Lung (tissue), 16 donors: ENCODE results near the gene PRAMEF1. TPM values are rescaled to one million over a fixed set of nuclear protein-coding genes. Genes with fewer than 3 reads are reported as not detected.
A peak's percentile ranks its signal among the peaks of the same experiment; 100 is the strongest.
"Not testable (repeated sequence)": the region's sequence is repeated elsewhere in the genome, so short reads cannot be mapped to it uniquely, and the experiment has no call there.

Experiments
- ATAC-seq: fragments of 200-7000 bp; cut with Tn5 transposase; one replicate; pipeline ENCODE4 v1.9.1; 2020; ENCODE audit warnings: moderate number of reproducible peaks; ENCODE audit not compliant: insufficient read depth, low FRiP score
- DNase-seq, 3 donors: peaks; one replicate each; pipeline ENCODE4 v3.0.0-alpha.2; 2013 to 2017
- H3K27ac ChIP-seq, 2 donors: one replicate each; pipeline ENCODE4 v1.5.1; 2013; ENCODE audit warnings: mild to moderate bottlenecking in 2 of 2, moderate library complexity in 2 of 2, control low read depth in 1 of 2, inconsistent platforms in 1 of 2, low read depth in 1 of 2, low read length in 1 of 2
- H3K27me3 ChIP-seq, 3 donors: one replicate each; pipeline ENCODE4 v1.5.1; 2013; ENCODE audit warnings: low read length in 2 of 3; ENCODE audit not compliant: control insufficient read depth in 3 of 3, insufficient read depth in 3 of 3
- H3K36me3 ChIP-seq, 4 donors: one replicate each; pipeline ENCODE4 v1.5.1; 2013; ENCODE audit warnings: low read length in 4 of 4, mild to moderate bottlenecking in 1 of 4, moderate library complexity in 1 of 4; ENCODE audit not compliant: control insufficient read depth in 4 of 4, insufficient read depth in 4 of 4
- H3K4me1 ChIP-seq, 5 donors: one replicate each; pipeline ENCODE4 v1.5.1; 2013; ENCODE audit warnings: low read length in 5 of 5, mild to moderate bottlenecking in 2 of 5, moderate library complexity in 1 of 5; ENCODE audit not compliant: control insufficient read depth in 5 of 5, insufficient read depth in 5 of 5
- H3K4me3 ChIP-seq: one replicate; pipeline ENCODE4 v1.5.1; 2013; ENCODE audit warnings: mild to moderate bottlenecking, control low read depth, moderate library complexity
- H3K9ac ChIP-seq, 2 donors: one replicate each; pipeline ENCODE4 v1.5.1; 2013; ENCODE audit warnings: low read length in 2 of 2, control low read depth in 1 of 2; ENCODE audit not compliant: insufficient read depth in 1 of 2
- H3K9me3 ChIP-seq, 4 donors: one replicate each; pipeline ENCODE4 v1.5.1; 2013; ENCODE audit warnings: low read length in 3 of 4, mild to moderate bottlenecking in 1 of 4, moderate library complexity in 1 of 4; ENCODE audit not compliant: control insufficient read depth in 4 of 4, insufficient read depth in 3 of 4
- WGBS, 2 donors: extraction: QIAGEN DNeasy Blood & Tissue Kit; methylation state at CpG; one replicate each; pipeline ENCODE4 v1.1.7; 2013; 5-methylcytosine and 5-hydroxymethylcytosine counted together
- long read RNA-seq, 5 donors: transcript quantifications; one replicate each; lab custom pipeline, GENCODE V29; 2026
- polyA plus RNA-seq, 2 donors: library from polyadenylated mRNA; stranded (reverse); fragments of 200-250 nt; gene quantifications; one replicate each; pipeline ENCODE4 v1.2.1, GENCODE V29; 2013
- total RNA-seq, 2 donors: library from RNA; depleted of rRNA in 1 of 2; stranded (reverse); fragments of >200 nt in 1 of 2; gene quantifications; one replicate each; pipeline ENCODE4 v1.2.1, GENCODE V29; 2014 to 2021
- TF ChIP-seq, protein P1 (sequence below): IDR thresholded peaks from 2 replicates; pipeline ENCODE4 v1.5.1; 2012; ENCODE audit warnings: mild to moderate bottlenecking; ENCODE audit errors: control extremely low read depth, extremely low read depth
- donor health status: control.
- donor health status: control.
- donor health status: Bipolar disorder and iron deficiency.
- donor health status: healthy.
- donor health status: DM: yes; HTN: yes; CAD: no.

Gene PRAMEF1, protein sequence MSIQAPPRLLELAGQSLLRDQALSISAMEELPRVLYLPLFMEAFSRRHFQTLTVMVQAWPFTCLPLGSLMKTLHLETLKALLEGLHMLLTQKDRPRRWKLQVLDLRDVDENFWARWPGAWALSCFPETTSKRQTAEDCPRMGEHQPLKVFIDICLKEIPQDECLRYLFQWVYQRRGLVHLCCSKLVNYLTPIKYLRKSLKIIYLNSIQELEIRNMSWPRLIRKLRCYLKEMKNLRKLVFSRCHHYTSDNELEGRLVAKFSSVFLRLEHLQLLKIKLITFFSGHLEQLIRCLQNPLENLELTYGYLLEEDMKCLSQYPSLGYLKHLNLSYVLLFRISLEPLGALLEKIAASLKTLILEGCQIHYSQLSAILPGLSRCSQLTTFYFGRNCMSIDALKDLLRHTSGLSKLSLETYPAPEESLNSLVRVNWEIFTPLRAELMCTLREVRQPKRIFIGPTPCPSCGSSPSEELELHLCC
- total RNA-seq (not detected), polyA plus RNA-seq (not detected)
- long read RNA-seq, donor 1, result 0 reads
- long read RNA-seq, donor 2, result 0 reads
- long read RNA-seq, donor 3, result 0 reads
- long read RNA-seq, donor 4, result 0 reads
- long read RNA-seq, donor 5, result 0 reads

DNA sequence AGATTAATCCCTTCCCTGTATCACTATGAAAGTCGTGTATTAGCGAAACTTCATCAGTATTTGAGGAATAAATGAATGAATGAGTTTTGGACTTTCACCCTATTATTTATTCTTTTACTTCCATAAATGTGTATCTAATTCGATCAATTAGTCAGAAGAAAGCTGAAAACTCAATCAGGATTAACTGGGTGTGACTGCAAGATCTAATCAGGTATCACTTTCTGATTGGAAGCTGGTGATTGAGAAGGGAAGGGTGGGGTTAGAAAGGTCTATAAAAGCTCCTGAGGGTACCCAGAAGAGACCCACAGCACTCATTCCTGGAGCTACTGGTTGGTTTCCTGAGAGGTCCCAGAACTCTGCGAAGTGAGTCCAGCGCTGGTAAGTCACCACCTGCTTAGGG lies at the start of gene PRAMEF1:
Gene PRAMEF1 (plus strand): TSS at position 301 of the 400 bp plus-strand sequence. CDS start 1,831 bp downstream, outside the sequence.
- not testable (repeated sequence) for H3K9me3 ChIP-seq, H3K4me1 ChIP-seq

DNA sequence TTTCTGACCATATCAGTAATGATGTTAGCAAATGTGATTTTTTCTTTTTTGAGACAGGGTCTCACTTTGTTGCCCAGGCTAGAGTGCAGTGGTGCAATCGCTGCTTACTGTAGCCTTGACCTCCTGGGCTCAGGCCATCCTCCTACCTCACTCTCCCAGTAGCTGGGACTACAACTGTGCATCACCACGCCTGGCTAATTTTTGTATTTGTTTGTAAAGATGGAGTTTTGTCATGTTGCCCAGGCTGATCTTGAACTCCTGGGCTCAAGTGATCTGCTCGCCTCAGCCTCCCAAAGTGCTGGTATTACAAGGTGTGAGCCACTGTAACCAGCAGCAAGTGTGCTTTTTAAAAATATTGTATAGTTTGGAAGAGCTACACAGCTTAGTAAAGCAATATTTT lies 49.3 kb upstream of the PRAMEF1 start:
- H3K27me3 ChIP-seq, result no peaks in the 10 kb centered on the region
- DNase-seq (no peak), ATAC-seq (no peak)
- WGBS, 2 donors, result 83 to 93% methylated on average over 3 of the region's 3 CpGs
- no peak overlapping the region for H3K27ac ChIP-seq
- TF ChIP-seq, protein P1, sequence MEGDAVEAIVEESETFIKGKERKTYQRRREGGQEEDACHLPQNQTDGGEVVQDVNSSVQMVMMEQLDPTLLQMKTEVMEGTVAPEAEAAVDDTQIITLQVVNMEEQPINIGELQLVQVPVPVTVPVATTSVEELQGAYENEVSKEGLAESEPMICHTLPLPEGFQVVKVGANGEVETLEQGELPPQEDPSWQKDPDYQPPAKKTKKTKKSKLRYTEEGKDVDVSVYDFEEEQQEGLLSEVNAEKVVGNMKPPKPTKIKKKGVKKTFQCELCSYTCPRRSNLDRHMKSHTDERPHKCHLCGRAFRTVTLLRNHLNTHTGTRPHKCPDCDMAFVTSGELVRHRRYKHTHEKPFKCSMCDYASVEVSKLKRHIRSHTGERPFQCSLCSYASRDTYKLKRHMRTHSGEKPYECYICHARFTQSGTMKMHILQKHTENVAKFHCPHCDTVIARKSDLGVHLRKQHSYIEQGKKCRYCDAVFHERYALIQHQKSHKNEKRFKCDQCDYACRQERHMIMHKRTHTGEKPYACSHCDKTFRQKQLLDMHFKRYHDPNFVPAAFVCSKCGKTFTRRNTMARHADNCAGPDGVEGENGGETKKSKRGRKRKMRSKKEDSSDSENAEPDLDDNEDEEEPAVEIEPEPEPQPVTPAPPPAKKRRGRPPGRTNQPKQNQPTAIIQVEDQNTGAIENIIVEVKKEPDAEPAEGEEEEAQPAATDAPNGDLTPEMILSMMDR, result no peak
- H3K4me1 ChIP-seq, result no peaks in the 10 kb centered on the region
- H3K36me3 ChIP-seq, result no peaks in the 10 kb centered on the region
- no peak overlapping the region for H3K4me3 ChIP-seq
- H3K9ac ChIP-seq, result no peak overlapping the region
- no peaks in the 10 kb centered on the region for H3K9me3 ChIP-seq

More for the DNA sequence above, at the start of gene PRAMEF1:
- H3K9ac ChIP-seq, H3K27ac ChIP-seq, H3K27me3 ChIP-seq, DNase-seq, H3K36me3 ChIP-seq, ATAC-seq, H3K4me3 ChIP-seq: not testable (repeated sequence)
- 82 to 86% methylated on average over 4 to 5 of the region's 5 CpGs for WGBS, 2 donors

DNA sequence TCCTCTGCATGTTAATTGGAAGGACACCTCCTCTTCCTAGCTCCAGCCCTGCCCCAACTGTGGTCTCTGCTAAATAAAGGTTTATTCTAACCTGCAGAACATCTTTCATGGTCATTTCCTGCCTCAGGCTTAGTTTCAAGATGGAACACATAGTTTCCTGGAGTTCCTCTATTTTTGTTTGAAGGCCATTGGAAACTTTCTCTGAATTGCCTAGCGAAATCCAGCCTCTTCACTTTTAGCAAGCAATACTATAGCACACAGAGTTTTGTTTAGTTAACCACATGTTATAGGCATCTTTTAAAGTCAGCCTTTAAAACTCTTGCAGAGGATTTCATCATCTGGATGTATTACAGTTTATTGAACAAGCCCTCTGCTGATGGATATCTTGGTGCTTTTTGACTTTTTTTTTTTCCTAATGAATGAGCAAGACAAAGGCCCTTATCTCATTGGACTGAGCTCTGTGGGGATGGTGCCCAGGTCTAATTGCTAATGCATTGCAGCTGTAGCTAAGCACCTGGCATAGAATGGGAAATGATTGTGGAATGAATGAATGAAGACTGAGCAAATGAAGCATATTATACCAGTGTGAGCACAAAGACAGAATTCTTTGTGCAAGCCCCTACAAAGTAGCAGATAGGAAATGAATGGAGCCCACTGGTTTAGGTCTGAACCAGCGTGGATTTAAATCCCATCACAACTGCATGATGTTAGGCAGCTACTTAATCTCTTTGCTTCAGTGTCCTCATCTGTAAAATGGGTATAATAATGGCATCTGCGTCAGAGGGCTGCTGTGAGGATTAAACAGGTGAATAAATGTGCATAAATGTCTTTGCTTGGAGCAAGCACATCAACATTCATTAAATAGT lies 45.8 kb upstream of the PRAMEF1 start:
- no peak overlapping the region for H3K27ac ChIP-seq
- WGBS, 2 donors, result 74 to 79% methylated on average over 3 of the region's 3 CpGs
- H3K9ac ChIP-seq, result no peak overlapping the region
- H3K27me3 ChIP-seq, result no peaks in the 10 kb centered on the region
- no peaks in the 10 kb centered on the region for H3K36me3 ChIP-seq
- H3K4me1 ChIP-seq, result no peaks in the 10 kb centered on the region
- DNase-seq, result no peak
- TF ChIP-seq, protein P1, result no peak
- ATAC-seq, result no peak
- H3K9me3 ChIP-seq, result peaks cover 0 to 10% (median 5%) of the 10 kb centered on the region in 4 donors
- H3K4me3 ChIP-seq, result no peak overlapping the region

DNA sequence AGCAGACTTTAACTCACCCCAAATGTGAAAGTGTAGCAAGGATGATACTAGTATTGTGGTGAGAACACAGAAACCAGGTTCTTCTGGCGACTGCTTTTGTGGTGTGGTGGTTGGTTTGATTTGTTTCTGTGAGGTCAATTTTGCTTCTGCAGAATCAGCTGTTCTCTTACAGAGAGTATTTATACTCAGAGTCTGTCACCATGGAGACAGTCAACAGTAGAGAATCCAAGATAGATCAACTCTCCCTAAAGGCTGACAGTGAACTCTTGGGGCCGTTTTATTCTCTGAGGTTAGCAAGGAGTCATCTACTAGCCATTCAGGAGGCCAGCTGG lies 45.2 kb upstream of the PRAMEF1 start, which contains the start of gene CFAP107:
Gene CFAP107 (plus strand): TSS at position 209 of the 332 bp plus-strand sequence. CDS start 231 bp downstream, outside the sequence.
- Histone ChIP-seq H3K4me1 (no peaks in the 10 kb centered on the region), H3K27ac (no peak within 1 kb of the TSS), H3K4me3 (no peak within 1 kb of the TSS), H3K27me3 (no peaks in the 10 kb centered on the region), H3K36me3 (no peaks in the 10 kb centered on the region), H3K9me3 (peaks cover 0 to 10% (median 5%) of the 10 kb centered on the region in 4 donors), H3K9ac (no peak within 1 kb of the TSS)
- DNase-seq (peak in 2 of 3 donors; percentile 17 to 32), ATAC-seq (no peak)
- 30 to 66% methylated on average over 2 of the region's 2 CpGs for whole genome bisulfite sequencing, 2 donors
- TF ChIP-seq, protein P1, result no peak
